K562 (cell line): ENCODE measurements around the gene CEBPE. TPM values are rescaled to one million over a fixed set of nuclear protein-coding genes. Genes with fewer than 3 reads are reported as not detected.

Source experiments
- BHLHE40 ChIP-seq: IDR thresholded peaks from 2 replicates; pipeline ENCODE4 v1.6.1; 2011; ENCODE audit warnings: low read length, improper control_type of control experiment
- C11orf30 ChIP-seq: fragments of 450-650 bp; IDR thresholded peaks from 2 replicates; pipeline ENCODE4 v1.6.1; 2016; ENCODE audit warnings: low read depth, mild to moderate bottlenecking
- CBX5 ChIP-seq: IDR thresholded peaks from 2 replicates; pipeline ENCODE4 v1.6.1; 2014; ENCODE audit warnings: low read depth, borderline replicate concordance
- CTBP1 ChIP-seq: fragments of 450-650 bp; IDR thresholded peaks from 2 replicates; pipeline ENCODE4 v1.6.1; 2016; ENCODE audit warnings: borderline replicate concordance
- DNMT1 ChIP-seq: fragments of 450-650 bp; IDR thresholded peaks from 2 replicates; pipeline ENCODE4 v1.6.1; 2016; ENCODE audit warnings: antibody characterized with exemption, mild to moderate bottlenecking
- DPF2 ChIP-seq: fragments of 450-650 bp; IDR thresholded peaks from 2 replicates; pipeline ENCODE4 v1.6.1; 2016
- GABPB1 ChIP-seq: sonication (generic); formaldehyde crosslinking; IDR thresholded peaks from 2 replicates; pipeline ENCODE4 v1.8.0; 2022; ENCODE audit warnings: mild to moderate bottlenecking, missing genetic modification reagents
- HOXB6 ChIP-seq: fragments of 250-450 bp; sonication (Bioruptor Pico); IDR thresholded peaks from 2 replicates; pipeline ENCODE4 v1.5.1; 2022; ENCODE audit warnings: mild to moderate bottlenecking, borderline replicate concordance
- KAT7 ChIP-seq: sonication (generic); formaldehyde crosslinking; IDR thresholded peaks from 2 replicates; pipeline ENCODE4 v1.8.0; 2022; ENCODE audit warnings: missing genetic modification reagents, mild to moderate bottlenecking, borderline replicate concordance
- KDM4B ChIP-seq, 2 experiments: fragments of 450-650 bp in 1 of 2; sonication (generic) in 1 of 2; IDR thresholded peaks; 2 replicates each; pipeline ENCODE4 v1.6.1; 2016 to 2017; ENCODE audit warnings: borderline replicate concordance in 2 of 2, antibody characterized with exemption in 1 of 2, low read depth in 1 of 2, mild to moderate bottlenecking in 1 of 2
- SLC30A9 ChIP-seq: fragments of 250-450 bp; sonication (Bioruptor Pico); IDR thresholded peaks from 2 replicates; pipeline ENCODE4 v1.8.0; 2022; ENCODE audit warnings: mild to moderate bottlenecking, moderate library complexity
- ZBTB7A ChIP-seq: IDR thresholded peaks from 2 replicates; pipeline ENCODE4 v1.6.1; 2011; ENCODE audit warnings: low read depth, mild to moderate bottlenecking, low read length, moderate library complexity, borderline replicate concordance; ENCODE audit not compliant: control insufficient read depth
- ZFP36 ChIP-seq: fragments of 150-350 bp; IDR thresholded peaks from 2 replicates; pipeline ENCODE4 v1.6.1; 2018; ENCODE audit warnings: low read length, low read depth; ENCODE audit not compliant: partially characterized antibody
- ZNF140 ChIP-seq: fragments of 250-450 bp; sonication (Bioruptor Pico); IDR thresholded peaks from 2 replicates; pipeline ENCODE4 v1.8.0; 2021; ENCODE audit warnings: moderate library complexity, mild to moderate bottlenecking, inconsistent platforms
- polyA plus RNA-seq, 8 experiments: library from polyadenylated mRNA; depleted of rRNA in 4 of 8; stranded (reverse) in 5 of 8; unstranded in 3 of 8; fragments of >200 nt; fragmentation: Nextera tagmentation in 2 of 8; fragmentation: Illumina TruSeq in 1 of 8; extraction: Ambion mirVana in 2 of 8; extraction: Trizol in 1 of 8; gene quantifications; 2 replicates each; pipeline versions ENCODE4 v1.2.1 to v1.2.3, GENCODE V29; 2011 to 2014; ENCODE audit warnings: inconsistent platforms in 1 of 8, missing spikeins in 1 of 8
- total RNA-seq, 7 experiments: library from RNA; depleted of rRNA in 6 of 7; stranded (reverse); fragments of >200 nt in 6 of 7; fragmentation: Illumina TruSeq in 2 of 7; extraction: Trizol in 2 of 7; gene quantifications; 2 replicates each; pipeline versions ENCODE4 v1.2.1 to v1.2.3, GENCODE V29; 2011 to 2021; ENCODE audit warnings: low replicate concordance in 1 of 7
- TF ChIP-seq, protein P1 (sequence below), 2 experiments: fragments of 450-650 bp; IDR thresholded peaks; 2 replicates each; pipeline ENCODE4 v1.6.1; 2018; ENCODE audit warnings: mild to moderate bottlenecking in 2 of 2, low read depth in 1 of 2; ENCODE audit not compliant: partially characterized antibody in 2 of 2
- TF ChIP-seq, protein P2 (sequence below): sonication (generic); formaldehyde crosslinking; IDR thresholded peaks from 2 replicates; pipeline ENCODE4 v1.8.0; 2022; ENCODE audit warnings: mild to moderate bottlenecking, missing genetic modification reagents
- TF ChIP-seq, protein P3 (sequence below), 2 experiments: IDR thresholded peaks; 2 replicates each; pipeline ENCODE4 v1.6.1; 2012; ENCODE audit warnings: improper control_type of control experiment in 2 of 2, low read depth in 2 of 2, low read length in 2 of 2, borderline replicate concordance in 1 of 2

Gene CEBPE
- total and polyA plus RNA-seq, 9 of the 15 experiments (the other 6 are each of a cell fraction or from before 2014, with no cell fraction given) = 0.09 to 0.15 (median 0.13) TPM; not detected in 6

DNA sequence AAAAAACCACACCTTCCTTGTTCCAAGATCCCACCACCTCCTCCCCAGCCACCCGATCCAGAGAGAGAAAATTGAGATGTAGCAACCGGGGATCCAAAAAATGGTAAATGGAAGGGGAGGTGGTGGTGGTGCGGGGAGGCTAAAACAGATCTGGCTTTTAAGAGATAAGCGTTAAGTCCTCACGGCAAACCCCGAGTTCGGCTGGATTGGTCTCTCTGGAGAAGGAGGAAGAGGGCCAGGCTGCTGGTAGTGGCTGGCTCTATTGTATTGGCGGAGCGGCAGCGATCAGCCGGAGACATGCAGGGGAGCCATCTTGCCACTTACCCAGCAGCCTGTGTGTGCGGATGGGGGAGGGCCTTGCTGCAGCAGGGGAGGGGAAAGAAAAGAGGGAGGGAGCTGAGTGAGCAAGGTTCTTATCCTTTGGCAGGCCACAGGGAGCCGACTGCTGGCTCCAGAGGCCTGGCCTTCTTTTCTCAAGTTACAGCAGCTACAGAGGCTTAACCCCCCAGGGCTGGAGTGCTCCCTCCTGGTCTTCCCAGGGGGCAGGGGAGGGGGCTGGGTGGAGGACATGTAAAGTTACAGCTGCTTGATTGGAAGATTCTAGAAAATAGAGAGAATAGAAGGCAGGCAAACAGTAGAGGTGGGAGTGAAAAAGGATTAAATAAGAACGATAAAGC, 47.7 kb downstream of the CEBPE start (continued):
- TF ChIP-seq, protein P1, sequence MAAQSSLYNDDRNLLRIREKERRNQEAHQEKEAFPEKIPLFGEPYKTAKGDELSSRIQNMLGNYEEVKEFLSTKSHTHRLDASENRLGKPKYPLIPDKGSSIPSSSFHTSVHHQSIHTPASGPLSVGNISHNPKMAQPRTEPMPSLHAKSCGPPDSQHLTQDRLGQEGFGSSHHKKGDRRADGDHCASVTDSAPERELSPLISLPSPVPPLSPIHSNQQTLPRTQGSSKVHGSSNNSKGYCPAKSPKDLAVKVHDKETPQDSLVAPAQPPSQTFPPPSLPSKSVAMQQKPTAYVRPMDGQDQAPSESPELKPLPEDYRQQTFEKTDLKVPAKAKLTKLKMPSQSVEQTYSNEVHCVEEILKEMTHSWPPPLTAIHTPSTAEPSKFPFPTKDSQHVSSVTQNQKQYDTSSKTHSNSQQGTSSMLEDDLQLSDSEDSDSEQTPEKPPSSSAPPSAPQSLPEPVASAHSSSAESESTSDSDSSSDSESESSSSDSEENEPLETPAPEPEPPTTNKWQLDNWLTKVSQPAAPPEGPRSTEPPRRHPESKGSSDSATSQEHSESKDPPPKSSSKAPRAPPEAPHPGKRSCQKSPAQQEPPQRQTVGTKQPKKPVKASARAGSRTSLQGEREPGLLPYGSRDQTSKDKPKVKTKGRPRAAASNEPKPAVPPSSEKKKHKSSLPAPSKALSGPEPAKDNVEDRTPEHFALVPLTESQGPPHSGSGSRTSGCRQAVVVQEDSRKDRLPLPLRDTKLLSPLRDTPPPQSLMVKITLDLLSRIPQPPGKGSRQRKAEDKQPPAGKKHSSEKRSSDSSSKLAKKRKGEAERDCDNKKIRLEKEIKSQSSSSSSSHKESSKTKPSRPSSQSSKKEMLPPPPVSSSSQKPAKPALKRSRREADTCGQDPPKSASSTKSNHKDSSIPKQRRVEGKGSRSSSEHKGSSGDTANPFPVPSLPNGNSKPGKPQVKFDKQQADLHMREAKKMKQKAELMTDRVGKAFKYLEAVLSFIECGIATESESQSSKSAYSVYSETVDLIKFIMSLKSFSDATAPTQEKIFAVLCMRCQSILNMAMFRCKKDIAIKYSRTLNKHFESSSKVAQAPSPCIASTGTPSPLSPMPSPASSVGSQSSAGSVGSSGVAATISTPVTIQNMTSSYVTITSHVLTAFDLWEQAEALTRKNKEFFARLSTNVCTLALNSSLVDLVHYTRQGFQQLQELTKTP (IDR thresholded peaks at IDR 0.05; ENCODE audit: low read depth in 1 of 2, partially characterized antibody in 2 of 2) = peak in 1 of 2 experiments; percentile 24
- TF ChIP-seq SLC30A9 (no peak), CBX5 (no peak), BHLHE40 (no peak), HOXB6 (CRISPR knock-in tag) (0 out of 2 replicates have a peak, but pooled peaks have one; percentile 34), DPF2 (peak; percentile 48), KDM4B (IDR thresholded peaks at IDR 0.05; ENCODE audit: borderline replicate concordance in 2 of 2, low read depth in 1 of 2) (no peak), CTBP1 (peak; percentile 38; the same call in 1 of the 2 replicates), ZNF140 (CRISPR knock-in tag) (no peak), DNMT1 (peak; percentile 99), ZFP36 (peak; percentile 16), GABPB1 (CRISPR knock-in tag) (0 out of 2 replicates have a peak, but pooled peaks have one; percentile 16), C11orf30 (peak; percentile 82), ZBTB7A (peak; percentile 67; the same call in 1 of the 2 replicates), KAT7 (CRISPR knock-in tag) (peak; percentile 74; the same call in 1 of the 2 replicates)
- TF ChIP-seq, protein P2, sequence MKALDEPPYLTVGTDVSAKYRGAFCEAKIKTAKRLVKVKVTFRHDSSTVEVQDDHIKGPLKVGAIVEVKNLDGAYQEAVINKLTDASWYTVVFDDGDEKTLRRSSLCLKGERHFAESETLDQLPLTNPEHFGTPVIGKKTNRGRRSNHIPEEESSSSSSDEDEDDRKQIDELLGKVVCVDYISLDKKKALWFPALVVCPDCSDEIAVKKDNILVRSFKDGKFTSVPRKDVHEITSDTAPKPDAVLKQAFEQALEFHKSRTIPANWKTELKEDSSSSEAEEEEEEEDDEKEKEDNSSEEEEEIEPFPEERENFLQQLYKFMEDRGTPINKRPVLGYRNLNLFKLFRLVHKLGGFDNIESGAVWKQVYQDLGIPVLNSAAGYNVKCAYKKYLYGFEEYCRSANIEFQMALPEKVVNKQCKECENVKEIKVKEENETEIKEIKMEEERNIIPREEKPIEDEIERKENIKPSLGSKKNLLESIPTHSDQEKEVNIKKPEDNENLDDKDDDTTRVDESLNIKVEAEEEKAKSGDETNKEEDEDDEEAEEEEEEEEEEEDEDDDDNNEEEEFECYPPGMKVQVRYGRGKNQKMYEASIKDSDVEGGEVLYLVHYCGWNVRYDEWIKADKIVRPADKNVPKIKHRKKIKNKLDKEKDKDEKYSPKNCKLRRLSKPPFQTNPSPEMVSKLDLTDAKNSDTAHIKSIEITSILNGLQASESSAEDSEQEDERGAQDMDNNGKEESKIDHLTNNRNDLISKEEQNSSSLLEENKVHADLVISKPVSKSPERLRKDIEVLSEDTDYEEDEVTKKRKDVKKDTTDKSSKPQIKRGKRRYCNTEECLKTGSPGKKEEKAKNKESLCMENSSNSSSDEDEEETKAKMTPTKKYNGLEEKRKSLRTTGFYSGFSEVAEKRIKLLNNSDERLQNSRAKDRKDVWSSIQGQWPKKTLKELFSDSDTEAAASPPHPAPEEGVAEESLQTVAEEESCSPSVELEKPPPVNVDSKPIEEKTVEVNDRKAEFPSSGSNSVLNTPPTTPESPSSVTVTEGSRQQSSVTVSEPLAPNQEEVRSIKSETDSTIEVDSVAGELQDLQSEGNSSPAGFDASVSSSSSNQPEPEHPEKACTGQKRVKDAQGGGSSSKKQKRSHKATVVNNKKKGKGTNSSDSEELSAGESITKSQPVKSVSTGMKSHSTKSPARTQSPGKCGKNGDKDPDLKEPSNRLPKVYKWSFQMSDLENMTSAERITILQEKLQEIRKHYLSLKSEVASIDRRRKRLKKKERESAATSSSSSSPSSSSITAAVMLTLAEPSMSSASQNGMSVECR (CRISPR knock-in tag) = 0 out of 2 replicates have a peak, but pooled peaks have one; percentile 29
- TF ChIP-seq, protein P3, sequence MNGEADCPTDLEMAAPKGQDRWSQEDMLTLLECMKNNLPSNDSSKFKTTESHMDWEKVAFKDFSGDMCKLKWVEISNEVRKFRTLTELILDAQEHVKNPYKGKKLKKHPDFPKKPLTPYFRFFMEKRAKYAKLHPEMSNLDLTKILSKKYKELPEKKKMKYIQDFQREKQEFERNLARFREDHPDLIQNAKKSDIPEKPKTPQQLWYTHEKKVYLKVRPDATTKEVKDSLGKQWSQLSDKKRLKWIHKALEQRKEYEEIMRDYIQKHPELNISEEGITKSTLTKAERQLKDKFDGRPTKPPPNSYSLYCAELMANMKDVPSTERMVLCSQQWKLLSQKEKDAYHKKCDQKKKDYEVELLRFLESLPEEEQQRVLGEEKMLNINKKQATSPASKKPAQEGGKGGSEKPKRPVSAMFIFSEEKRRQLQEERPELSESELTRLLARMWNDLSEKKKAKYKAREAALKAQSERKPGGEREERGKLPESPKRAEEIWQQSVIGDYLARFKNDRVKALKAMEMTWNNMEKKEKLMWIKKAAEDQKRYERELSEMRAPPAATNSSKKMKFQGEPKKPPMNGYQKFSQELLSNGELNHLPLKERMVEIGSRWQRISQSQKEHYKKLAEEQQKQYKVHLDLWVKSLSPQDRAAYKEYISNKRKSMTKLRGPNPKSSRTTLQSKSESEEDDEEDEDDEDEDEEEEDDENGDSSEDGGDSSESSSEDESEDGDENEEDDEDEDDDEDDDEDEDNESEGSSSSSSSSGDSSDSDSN (IDR thresholded peaks at IDR 0.05; ENCODE audit: borderline replicate concordance in 1 of 2, low read depth in 2 of 2, low read length in 2 of 2) = peak; percentile 36 to 61; a peak in 2 of 4 replicates
